Small intestine (tissue), 7 donors: ENCODE measurements around the gene UNC50. TPM values are rescaled to one million over a fixed set of nuclear protein-coding genes. Genes with fewer than 3 reads are reported as not detected.
A peak's percentile ranks its signal among the peaks of the same experiment; 100 is the strongest.

Experiments used
- DNase-seq, 2 donors: peaks; one replicate each; pipeline versions ENCODE4 v3.0.0 to v3.0.0-alpha.2; 2013
- FAIRE-seq: peaks from 2 replicates; lab custom pipeline; 2012; peaks lifted over from hg19 to GRCh38; lab: Jason Lieb, UNC
- H3K27ac ChIP-seq, 3 donors: one replicate each; pipeline ENCODE4 v1.5.1; 2013; ENCODE audit warnings: low read length in 2 of 3, mild to moderate bottlenecking in 2 of 3, control low read depth in 1 of 3, inconsistent platforms in 1 of 3, low read depth in 1 of 3, moderate library complexity in 1 of 3
- H3K27me3 ChIP-seq, 3 donors: one replicate each; pipeline ENCODE4 v1.6.1; 2013; ENCODE audit warnings: low read length in 3 of 3, inconsistent platforms in 1 of 3; ENCODE audit not compliant: control insufficient read depth in 3 of 3, insufficient read depth in 3 of 3
- H3K36me3 ChIP-seq, 3 donors: one replicate each; pipeline ENCODE4 v1.6.1; 2013; ENCODE audit warnings: low read length in 3 of 3, inconsistent platforms in 1 of 3, low read depth in 1 of 3, mild to moderate bottlenecking in 1 of 3, moderate library complexity in 1 of 3; ENCODE audit not compliant: control insufficient read depth in 3 of 3, insufficient read depth in 2 of 3
- H3K4me1 ChIP-seq, 3 donors: one replicate each; pipeline ENCODE4 v1.6.1; 2013; ENCODE audit warnings: low read length in 2 of 3, inconsistent platforms in 1 of 3, low read depth in 1 of 3, mild to moderate bottlenecking in 1 of 3, moderate library complexity in 1 of 3; ENCODE audit not compliant: control insufficient read depth in 3 of 3, insufficient read depth in 2 of 3
- H3K4me3 ChIP-seq, 3 donors: one replicate each; pipeline ENCODE4 v1.5.1; 2013; ENCODE audit warnings: low read length in 3 of 3, control low read depth in 1 of 3, inconsistent platforms in 1 of 3, low read depth in 1 of 3, mild to moderate bottlenecking in 1 of 3, moderate library complexity in 1 of 3
- H3K9me3 ChIP-seq, 2 donors: one replicate each; pipeline ENCODE4 v1.6.1; 2013; ENCODE audit warnings: low read depth in 1 of 2, low read length in 1 of 2; ENCODE audit not compliant: control insufficient read depth in 2 of 2, insufficient read depth in 1 of 2
- WGBS, 3 donors: extraction: QIAGEN DNeasy Blood & Tissue Kit; methylation state at CpG; one replicate each; pipeline ENCODE4 v1.1.7; 2013; 5-methylcytosine and 5-hydroxymethylcytosine counted together
- polyA plus RNA-seq, 4 donors: library from polyadenylated mRNA; stranded (reverse) in 3 of 4; unstranded in 1 of 4; fragments of 200-250 nt in 3 of 4; fragments of 120-200 nt in 1 of 4; gene quantifications; one replicate each; pipeline versions ENCODE4 v1.2.1 to v1.2.3, GENCODE V29; 2013
- donor health status: healthy with polysubstance abuse.
- donor health status: control.
- donor health status: control.
- donor health status: Bipolar disorder and iron deficiency.
- donor health status: healthy.

The UNC50 gene
- polyA plus RNA-seq, 4 donors, result 17.0 to 57.8 (median 27.4) TPM

DNA sequence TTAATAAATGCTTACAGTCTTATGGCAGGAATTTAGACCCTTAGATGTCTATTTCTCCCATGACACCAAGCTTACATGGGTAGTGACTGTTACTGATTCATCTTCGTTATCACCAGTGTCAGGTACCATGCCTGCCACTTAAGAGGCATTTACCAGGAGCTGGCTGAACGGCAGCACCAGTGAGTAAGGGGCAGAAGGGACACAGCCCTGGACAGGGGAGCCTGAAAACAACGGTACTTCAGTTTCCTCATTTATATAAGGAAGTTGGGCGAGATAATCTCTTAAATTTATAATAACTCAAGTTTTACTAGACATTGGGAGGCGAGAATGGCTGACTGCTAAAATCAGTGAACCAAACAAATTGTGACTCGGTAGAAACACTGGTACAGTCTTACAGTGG is 1.3 kb upstream of the UNC50 start:
- H3K4me1 ChIP-seq, result peaks cover 12 to 20% (median 12%) of the 10 kb centered on the region in 3 donors
- FAIRE-seq, result no peak
- WGBS, 3 donors, result 26 to 46% (median 38%) methylated on average over 6 of the region's 6 CpGs

GRCh38 chr2:98607741-98608115 is 661 bp upstream of the UNC50 start:
- Histone ChIP-seq H3K4me1 (peaks cover 12 to 20% (median 12%) of the 10 kb centered on the region in 3 donors), H3K27me3 (no peaks in the 10 kb centered on the region), H3K27ac (peak overlapping the region; percentile 78 to 100 (median 96)), H3K9me3 (no peaks in the 10 kb centered on the region), H3K36me3 (peaks cover 0 to 12% (median 5%) of the 10 kb centered on the region in 3 donors), H3K4me3 (peak overlapping the region; percentile 78 to 98 (median 96))
- 0 to 5% (median 4%) methylated on average over 7 of the region's 7 CpGs for WGBS, 3 donors
- DNase-seq (peak in 1 of 2 donors; percentile 30), FAIRE-seq (no peak)

More for the DNA sequence above, 1.3 kb upstream of the UNC50 start:
- H3K9me3 ChIP-seq, result no peaks in the 10 kb centered on the region
- H3K27me3 ChIP-seq, result no peaks in the 10 kb centered on the region
- H3K36me3 ChIP-seq, result peaks cover 0 to 13% (median 3%) of the 10 kb centered on the region in 3 donors
- H3K27ac ChIP-seq, result no peak overlapping the region
- peak overlapping the region; percentile 78 to 98 (median 96) for H3K4me3 ChIP-seq
- DNase-seq, result no peak

- H3K27ac ChIP-seq, result peak overlapping the region; percentile 56 to 100 (median 96)
- DNase-seq, result peak in 1 of 2 donors; percentile 41
- peaks cover 12 to 20% (median 12%) of the 10 kb centered on the region in 3 donors for H3K4me1 ChIP-seq
- peaks cover 0 to 19% (median 13%) of the 10 kb centered on the region in 3 donors for H3K36me3 ChIP-seq
- 1 to 3% (median 2%) methylated on average over 29 of the region's 29 CpGs for WGBS, 3 donors
- peak overlapping the region; percentile 78 to 98 (median 96) for H3K4me3 ChIP-seq
- no peak for FAIRE-seq
- no peaks in the 10 kb centered on the region for H3K9me3 ChIP-seq
- H3K27me3 ChIP-seq, result no peaks in the 10 kb centered on the region
These were observed 694 bp downstream of the UNC50 start for GRCh38 chr2:98608962-98609604.

DNA sequence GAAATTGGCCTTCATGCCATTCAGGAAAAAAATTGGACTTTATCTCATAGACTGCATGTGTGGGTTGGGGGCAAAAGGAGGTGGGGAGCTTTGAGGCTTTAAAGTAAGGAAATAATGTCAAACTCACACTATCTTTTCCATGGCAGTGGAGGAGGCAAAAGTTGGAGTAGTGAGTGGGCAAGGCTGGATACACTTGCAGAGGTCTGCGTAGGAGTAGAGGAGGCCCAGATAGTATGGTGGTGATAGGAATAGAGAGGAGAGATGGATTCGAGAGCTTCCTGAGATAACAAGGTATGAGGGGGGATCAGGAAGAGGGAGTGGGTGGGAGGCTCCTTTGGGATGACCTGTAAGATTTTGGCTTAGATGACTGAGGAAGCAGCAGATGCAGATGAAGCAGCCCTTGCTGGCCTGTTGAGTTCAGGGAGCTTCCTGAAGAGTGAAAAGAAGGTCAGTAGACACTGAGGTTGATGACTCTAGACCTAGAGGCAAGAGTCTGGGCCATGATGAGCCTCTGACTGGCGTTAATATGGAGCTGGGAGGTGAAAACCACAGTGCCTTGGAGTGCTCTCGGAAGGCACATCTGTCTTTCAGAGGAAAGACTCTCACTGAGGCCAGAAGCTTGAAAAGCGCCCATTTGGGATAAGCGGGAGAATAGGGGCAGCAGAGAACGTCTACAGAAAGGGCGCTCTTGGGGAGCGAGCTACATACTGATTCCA is 5.8 kb downstream of the UNC50 start:
- Histone ChIP-seq H3K4me1 (peaks cover 6 to 13% (median 12%) of the 10 kb centered on the region in 3 donors), H3K4me3 (no peak overlapping the region), H3K36me3 (peaks cover 4 to 30% (median 19%) of the 10 kb centered on the region in 3 donors), H3K27me3 (no peaks in the 10 kb centered on the region), H3K9me3 (no peaks in the 10 kb centered on the region), H3K27ac (no peak overlapping the region)
- 97 to 99% (median 98%) methylated on average over 9 of the region's 9 CpGs for WGBS, 3 donors
- FAIRE-seq (no peak), DNase-seq (no peak)

DNA sequence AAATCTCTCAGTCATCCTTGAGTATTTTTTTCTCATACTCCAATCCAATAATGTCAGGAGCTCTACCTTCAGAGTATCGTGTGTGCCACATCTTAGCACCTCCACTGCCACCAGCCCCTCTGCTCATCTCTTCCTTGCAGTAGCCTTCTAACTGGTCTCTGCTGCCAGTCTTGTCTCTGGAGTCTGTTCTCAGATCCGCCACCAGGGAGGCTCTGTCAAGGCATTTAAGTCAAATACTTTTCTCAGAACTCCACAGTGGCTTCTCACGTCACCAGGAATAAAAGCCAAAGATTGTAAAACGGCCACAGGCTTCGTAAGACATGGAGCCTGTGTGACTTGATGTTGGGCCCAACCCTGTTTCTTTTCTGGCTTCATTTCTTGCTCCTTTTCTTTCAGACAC is 7.1 kb downstream of the UNC50 start:
- H3K27ac ChIP-seq, result no peak overlapping the region
- FAIRE-seq (no peak), DNase-seq (peak in 1 of 2 donors; percentile 16)
- H3K9me3 ChIP-seq, result no peaks in the 10 kb centered on the region
- peaks cover 4 to 28% (median 19%) of the 10 kb centered on the region in 3 donors for H3K36me3 ChIP-seq
- peaks cover 0 to 4% (median 4%) of the 10 kb centered on the region in 3 donors for H3K4me1 ChIP-seq
- H3K4me3 ChIP-seq, result no peak overlapping the region
- 89 to 94% (median 89%) methylated on average over 5 of the region's 5 CpGs for WGBS, 3 donors
- no peaks in the 10 kb centered on the region for H3K27me3 ChIP-seq

DNA sequence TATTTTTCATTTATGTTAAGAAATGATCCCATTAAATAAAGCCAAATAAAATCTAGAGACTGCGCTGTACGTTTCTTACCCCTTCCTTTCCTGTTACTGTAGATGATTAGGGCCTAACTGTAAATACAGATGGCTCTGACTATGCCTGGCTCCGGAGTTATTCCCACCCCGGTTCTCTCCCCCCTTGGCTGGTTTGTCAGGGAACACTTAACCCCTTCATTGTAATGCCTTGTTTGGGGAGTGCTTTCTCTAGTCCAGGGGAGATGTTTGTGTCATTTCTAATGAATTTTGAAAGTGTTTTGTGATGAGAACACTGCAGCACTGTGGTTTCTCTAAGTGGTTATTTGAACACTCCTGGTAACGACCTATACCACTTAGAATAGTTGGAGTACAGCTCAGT is 8.8 kb downstream of the UNC50 start:
- DNase-seq (no peak), FAIRE-seq (no peak)
- no peak overlapping the region for H3K27ac ChIP-seq
- peaks cover 9 to 27% (median 24%) of the 10 kb centered on the region in 3 donors for H3K36me3 ChIP-seq
- no peaks in the 10 kb centered on the region for H3K4me1 ChIP-seq
- 51 to 53% (median 52%) methylated on average over 5 of the region's 5 CpGs for WGBS, 3 donors
- no peak overlapping the region for H3K4me3 ChIP-seq
- H3K9me3 ChIP-seq, result no peaks in the 10 kb centered on the region
- H3K27me3 ChIP-seq, result no peaks in the 10 kb centered on the region

DNA sequence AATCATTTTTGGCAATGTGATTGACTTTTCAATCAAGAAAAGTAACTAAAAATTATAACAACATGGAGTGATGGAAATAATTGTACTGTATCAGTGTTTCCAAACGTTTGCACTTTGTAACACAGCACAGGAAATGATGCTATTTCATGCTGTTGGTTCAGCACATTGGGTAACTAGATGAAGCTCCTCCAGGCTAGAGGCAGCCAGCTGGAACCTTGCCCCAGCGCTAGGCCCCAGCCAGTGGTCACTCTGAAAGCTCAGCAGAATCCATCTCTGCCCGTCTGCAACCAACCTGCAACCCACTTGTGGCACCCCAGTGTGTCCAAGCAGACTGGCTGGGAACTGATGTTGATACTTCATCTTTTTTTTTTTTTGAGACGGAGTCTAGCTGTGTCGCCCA is 15.3 kb downstream of the UNC50 start:
- DNase-seq (no peak), FAIRE-seq (no peak)
- Histone ChIP-seq H3K27ac (no peak overlapping the region), H3K36me3 (peaks cover 8 to 19% (median 15%) of the 10 kb centered on the region in 3 donors), H3K27me3 (no peaks in the 10 kb centered on the region), H3K4me1 (no peaks in the 10 kb centered on the region), H3K4me3 (no peak overlapping the region), H3K9me3 (no peaks in the 10 kb centered on the region)
- WGBS, 3 donors, result 76 to 81% (median 80%) methylated on average over 5 of the region's 5 CpGs

GRCh38 chr2:98632351-98632750 is 24.0 kb downstream of the UNC50 start:
- Histone ChIP-seq H3K4me3 (no peak overlapping the region), H3K27me3 (no peaks in the 10 kb centered on the region), H3K9me3 (no peaks in the 10 kb centered on the region), H3K27ac (no peak overlapping the region), H3K4me1 (no peaks in the 10 kb centered on the region), H3K36me3 (peaks cover 11 to 49% (median 41%) of the 10 kb centered on the region in 3 donors)
- WGBS, 3 donors, result 79 to 89% (median 88%) methylated on average over 3 of the region's 3 CpGs
- DNase-seq, result no peak
- FAIRE-seq, result no peak
